ENCODE measurements around the gene KRTAP3-3.

KRTAP3-3 gene

DNA sequence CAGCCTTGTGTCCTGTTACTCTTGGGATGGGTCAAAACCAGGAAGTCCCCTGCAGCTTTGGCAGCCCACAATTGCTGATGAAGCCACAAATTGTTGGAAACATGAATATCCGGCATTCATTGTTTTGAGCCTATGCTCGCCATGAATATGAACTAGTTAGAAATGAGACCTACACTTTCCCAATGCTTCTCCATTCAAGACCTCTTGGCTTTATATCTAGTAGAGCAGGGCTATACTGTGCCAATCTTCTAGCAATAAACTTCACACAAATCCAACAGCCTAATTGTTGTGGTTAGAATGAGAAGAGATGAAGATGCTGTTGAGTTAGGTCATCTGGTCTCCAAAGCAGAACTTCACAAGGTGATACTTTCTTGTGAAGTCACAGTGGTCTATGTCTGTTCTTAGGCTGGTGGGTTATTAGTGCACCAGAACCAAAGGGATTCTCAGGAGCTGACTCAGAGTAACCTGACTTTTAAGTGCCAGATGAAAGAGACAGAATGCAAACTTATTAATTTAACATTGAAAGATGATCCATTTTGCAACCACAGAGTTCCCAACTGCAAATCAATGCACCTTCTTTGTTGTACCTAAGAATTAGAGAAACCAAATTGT lies 42.8 kb downstream of the KRTAP3-3 start:
- DNase-seq (ENCODE audit: low read depth, low spot score) = no peak
- no peaks in the 10 kb centered on the region for H3K9me3 ChIP-seq (ENCODE audit: insufficient read depth, low read length)
- H3K36me3 ChIP-seq (ENCODE audit: insufficient read depth, insufficient read length, low read length) = no peaks in the 10 kb centered on the region
- H3K9ac ChIP-seq (ENCODE audit: insufficient read length, low read depth) = no peak overlapping the region
- TF ChIP-seq SUZ12 (IDR thresholded peaks at IDR 0.05; ENCODE audit: extremely low read depth, insufficient read depth, insufficient read length) = no peak
- TF ChIP-seq ZNF274 (IDR thresholded peaks at IDR 0.05; ENCODE audit: low read depth, low read length) = no peak
- TF ChIP-seq YY1 (IDR thresholded peaks at IDR 0.05; ENCODE audit: insufficient read depth, insufficient read length) = no peak
- peaks cover 3% of the 10 kb centered on the region for H3K4me1 ChIP-seq (ENCODE audit: insufficient read depth, insufficient read length)
- no peak overlapping the region for H3K4me3 ChIP-seq (ENCODE audit: insufficient read length, low read depth)
- H3K27me3 ChIP-seq (ENCODE audit: insufficient read depth, insufficient read length) = no peaks in the 10 kb centered on the region

DNA sequence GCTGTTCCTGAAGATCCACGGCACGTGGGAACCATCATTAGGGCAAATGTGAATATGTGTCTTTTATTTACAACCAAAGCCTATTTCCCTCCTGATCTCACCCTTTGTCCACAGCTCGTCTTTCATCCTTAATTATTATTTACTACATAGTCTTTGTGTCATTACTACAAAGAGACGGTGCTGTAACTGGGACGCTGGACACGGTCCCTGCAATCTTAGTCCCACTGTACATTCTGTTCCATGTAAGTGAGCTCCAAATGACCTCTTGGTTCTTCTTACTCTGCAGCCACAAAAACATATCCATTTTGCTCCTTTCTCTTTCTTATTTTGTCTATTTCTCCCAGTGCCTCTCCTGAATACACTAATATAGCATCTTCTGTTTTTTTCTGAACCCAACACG lies 43.8 kb downstream of the KRTAP3-3 start:
- H3K36me3 ChIP-seq (ENCODE audit: insufficient read depth, insufficient read length, low read length) = no peaks in the 10 kb centered on the region
- H3K4me1 ChIP-seq (ENCODE audit: insufficient read depth, insufficient read length) = peaks cover 3% of the 10 kb centered on the region
- DNase-seq (ENCODE audit: low read depth, low spot score) = no peak
- no peaks in the 10 kb centered on the region for H3K27me3 ChIP-seq (ENCODE audit: insufficient read depth, insufficient read length)
- H3K4me3 ChIP-seq (ENCODE audit: insufficient read length, low read depth) = no peak overlapping the region
- no peak overlapping the region for H3K9ac ChIP-seq (ENCODE audit: insufficient read length, low read depth)
- H3K9me3 ChIP-seq (ENCODE audit: insufficient read depth, low read length) = no peaks in the 10 kb centered on the region
- TF ChIP-seq ZNF274 (IDR thresholded peaks at IDR 0.05; ENCODE audit: low read depth, low read length) = no peak
- no peak for TF ChIP-seq YY1 (IDR thresholded peaks at IDR 0.05; ENCODE audit: insufficient read depth, insufficient read length)
- TF ChIP-seq SUZ12 (IDR thresholded peaks at IDR 0.05; ENCODE audit: extremely low read depth, insufficient read depth, insufficient read length) = no peak

GRCh38 chr17:40949418-40949817 lies 44.5 kb downstream of the KRTAP3-3 start:
- H3K4me1 ChIP-seq (ENCODE audit: insufficient read depth, insufficient read length) = peaks cover 3% of the 10 kb centered on the region
- H3K27me3 ChIP-seq (ENCODE audit: insufficient read depth, insufficient read length) = no peaks in the 10 kb centered on the region
- no peak overlapping the region for H3K4me3 ChIP-seq (ENCODE audit: insufficient read length, low read depth)
- TF ChIP-seq YY1 (IDR thresholded peaks at IDR 0.05; ENCODE audit: insufficient read depth, insufficient read length) = no peak
- no peak for TF ChIP-seq ZNF274 (IDR thresholded peaks at IDR 0.05; ENCODE audit: low read depth, low read length)
- no peak for TF ChIP-seq SUZ12 (IDR thresholded peaks at IDR 0.05; ENCODE audit: extremely low read depth, insufficient read depth, insufficient read length)
- DNase-seq (ENCODE audit: low read depth, low spot score) = no peak
- H3K36me3 ChIP-seq (ENCODE audit: insufficient read depth, insufficient read length, low read length) = no peaks in the 10 kb centered on the region
- no peak overlapping the region for H3K9ac ChIP-seq (ENCODE audit: insufficient read length, low read depth)
- H3K9me3 ChIP-seq (ENCODE audit: insufficient read depth, low read length) = no peaks in the 10 kb centered on the region

GRCh38 chr17:40947929-40948328 lies 46.0 kb downstream of the KRTAP3-3 start:
- no peak for TF ChIP-seq SUZ12 (IDR thresholded peaks at IDR 0.05; ENCODE audit: extremely low read depth, insufficient read depth, insufficient read length)
- no peak for TF ChIP-seq YY1 (IDR thresholded peaks at IDR 0.05; ENCODE audit: insufficient read depth, insufficient read length)
- no peak for TF ChIP-seq ZNF274 (IDR thresholded peaks at IDR 0.05; ENCODE audit: low read depth, low read length)
- no peak for DNase-seq (ENCODE audit: low read depth, low spot score)
- Histone ChIP-seq H3K9me3 (ENCODE audit: insufficient read depth, low read length) (no peaks in the 10 kb centered on the region), H3K27me3 (ENCODE audit: insufficient read depth, insufficient read length) (no peaks in the 10 kb centered on the region), H3K36me3 (ENCODE audit: insufficient read depth, insufficient read length, low read length) (no peaks in the 10 kb centered on the region), H3K9ac (ENCODE audit: insufficient read length, low read depth) (no peak overlapping the region), H3K4me3 (ENCODE audit: insufficient read length, low read depth) (no peak overlapping the region), H3K4me1 (ENCODE audit: insufficient read depth, insufficient read length) (peaks cover 3% of the 10 kb centered on the region)

- DNase-seq (ENCODE audit: low read depth, low spot score) = no peak
- Histone ChIP-seq H3K4me1 (ENCODE audit: insufficient read depth, insufficient read length) (peaks cover 3% of the 10 kb centered on the region), H3K9ac (ENCODE audit: insufficient read length, low read depth) (no peak overlapping the region), H3K4me3 (ENCODE audit: insufficient read length, low read depth) (no peak overlapping the region), H3K9me3 (ENCODE audit: insufficient read depth, low read length) (no peaks in the 10 kb centered on the region), H3K36me3 (ENCODE audit: insufficient read depth, insufficient read length, low read length) (no peaks in the 10 kb centered on the region), H3K27me3 (ENCODE audit: insufficient read depth, insufficient read length) (no peaks in the 10 kb centered on the region)
- no peak for TF ChIP-seq ZNF274 (IDR thresholded peaks at IDR 0.05; ENCODE audit: low read depth, low read length)
- TF ChIP-seq YY1 (IDR thresholded peaks at IDR 0.05; ENCODE audit: insufficient read depth, insufficient read length) = no peak
- no peak for TF ChIP-seq SUZ12 (IDR thresholded peaks at IDR 0.05; ENCODE audit: extremely low read depth, insufficient read depth, insufficient read length)
Measured at GRCh38 chr17:40945414-40945813, 48.5 kb downstream of the KRTAP3-3 start.

DNA sequence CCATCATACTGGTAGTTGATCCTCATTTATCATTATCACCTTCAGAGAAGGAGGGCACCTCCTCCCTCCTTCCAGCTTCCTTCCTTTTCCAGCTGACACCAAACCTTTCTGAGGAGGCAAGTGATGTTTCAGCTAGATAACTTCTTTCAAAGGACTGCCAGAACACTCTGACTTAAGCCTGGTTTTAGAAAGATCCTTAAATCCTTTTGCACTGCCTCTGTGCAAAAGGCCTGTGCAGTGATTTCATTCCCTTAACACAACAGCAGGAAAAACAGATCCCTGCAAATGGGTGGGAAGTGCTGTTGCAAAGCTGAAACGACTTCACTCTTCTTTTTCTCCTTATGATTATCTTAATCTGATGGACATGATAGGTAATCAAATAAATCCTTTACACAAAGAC lies 49.4 kb downstream of the KRTAP3-3 start:
- DNase-seq (ENCODE audit: low read depth, low spot score) = no peak
- Histone ChIP-seq H3K27me3 (ENCODE audit: insufficient read depth, insufficient read length) (no peaks in the 10 kb centered on the region), H3K36me3 (ENCODE audit: insufficient read depth, insufficient read length, low read length) (no peaks in the 10 kb centered on the region), H3K4me3 (ENCODE audit: insufficient read length, low read depth) (no peak overlapping the region), H3K4me1 (ENCODE audit: insufficient read depth, insufficient read length) (peaks cover 3% of the 10 kb centered on the region), H3K9ac (ENCODE audit: insufficient read length, low read depth) (no peak overlapping the region), H3K9me3 (ENCODE audit: insufficient read depth, low read length) (no peaks in the 10 kb centered on the region)
- TF ChIP-seq ZNF274 (IDR thresholded peaks at IDR 0.05; ENCODE audit: low read depth, low read length) (no peak), SUZ12 (IDR thresholded peaks at IDR 0.05; ENCODE audit: extremely low read depth, insufficient read depth, insufficient read length) (no peak), YY1 (IDR thresholded peaks at IDR 0.05; ENCODE audit: insufficient read depth, insufficient read length) (no peak)
